GM18907 (cell line): Measurements from ENCODE around the gene IQSEC2.

Source experiments
- ATAC-seq: cut with Tn5 transposase; IDR thresholded peaks from one replicate; pipeline ENCODE4 v1.9.1; 2021; ENCODE audit warnings: mild to moderate bottlenecking, moderate library complexity; ENCODE audit not compliant: unreplicated experiment

The IQSEC2 gene

GRCh38 chrX:53247928-53248327, 33.5 kb downstream of the IQSEC2 start:
- no peak for ATAC-seq

GRCh38 chrX:53246231-53246630, 35.2 kb downstream of the IQSEC2 start:
- ATAC-seq, result no peak

- ATAC-seq, result no peak
These were observed 36.8 kb downstream of the IQSEC2 start for GRCh38 chrX:53244610-53245009.

- no peak for ATAC-seq
These were observed 39.1 kb downstream of the IQSEC2 start for GRCh38 chrX:53242310-53242709.

GRCh38 chrX:53241558-53241957, 39.8 kb downstream of the IQSEC2 start:
- no peak for ATAC-seq

GRCh38 chrX:53239474-53239873, 41.9 kb downstream of the IQSEC2 start:
- ATAC-seq, result no peak

GRCh38 chrX:53237056-53237455, 44.3 kb downstream of the IQSEC2 start:
- ATAC-seq, result no peak

GRCh38 chrX:53236025-53236679, 45.2 kb downstream of the IQSEC2 start:
- no peak for ATAC-seq

- ATAC-seq, result no peak
These were observed 45.8 kb downstream of the IQSEC2 start for GRCh38 chrX:53235566-53235965.

GRCh38 chrX:53234484-53234883, 46.9 kb downstream of the IQSEC2 start:
- no peak for ATAC-seq

GRCh38 chrX:53233536-53233935, 47.8 kb downstream of the IQSEC2 start:
- ATAC-seq, result no peak

GRCh38 chrX:53230116-53230515, 51.3 kb downstream of the IQSEC2 start:
- no peak for ATAC-seq

- ATAC-seq, result no peak
These were observed 54.1 kb downstream of the IQSEC2 start for GRCh38 chrX:53227224-53227765.

GRCh38 chrX:53224860-53225797, 56.3 kb downstream of the IQSEC2 start, which contains the start of gene KDM5C:
Gene KDM5C (minus strand): TSS chrX:53225207. CDS start chrX:53224889, 318 bp downstream.
- peak; percentile 84 for ATAC-seq

- peak; percentile 9 for ATAC-seq
These were observed 57.2 kb downstream of the IQSEC2 start for GRCh38 chrX:53223955-53224859.

- no peak for ATAC-seq
These were observed 58.2 kb downstream of the IQSEC2 start for GRCh38 chrX:53223068-53223693.
